Endothelial cell of umbilical vein (primary cell): ENCODE data around the gene DENND1A. TPM values are rescaled to one million over a fixed set of nuclear protein-coding genes. Genes with fewer than 3 reads are reported as not detected.

ENCODE experiments used
- BruUV-seq: library from RNA; stranded (reverse); fragments of 400-500 nt; replicated peaks from 2 replicates; lab custom pipeline; 2021; lab: Mats Ljungman, UMichigan
- CTCF ChIA-PET: fragments of 300-600, 350-600 bp; sonication (Branson Sonifier 250); formaldehyde crosslinking; loops from one replicate; lab custom pipeline; 2021; ENCODE audit warnings: antibody characterized with exemption, inconsistent platforms; lab: Charles Lee
- POLR2A ChIA-PET: fragments of 300-600, 350-600 bp; sonication (Branson Sonifier 250); formaldehyde crosslinking; loops from one replicate; lab custom pipeline; 2021; ENCODE audit warnings: antibody characterized with exemption, inconsistent platforms; lab: Charles Lee
- DNase-seq: peaks from one replicate; pipeline ENCODE4 v3.0.0-alpha.2; 2011; ENCODE audit warnings: low read depth, low spot score
- FAIRE-seq: peaks from 2 replicates; lab custom pipeline; 2011; peaks lifted over from hg19 to GRCh38; lab: Jason Lieb, UNC
- H2AFZ ChIP-seq: 2 replicates; pipeline ENCODE4 v1.6.0; 2012; ENCODE audit warnings: low read depth, low read length, control low read depth, inconsistent platforms
- H3K27ac ChIP-seq: 2 replicates; pipeline ENCODE4 v1.5.1; 2011; ENCODE audit warnings: low read depth, mild to moderate bottlenecking, control low read depth, low read length, moderate library complexity; ENCODE audit not compliant: insufficient read depth
- H3K27me3 ChIP-seq, 2 experiments: 2 replicates each; pipeline versions ENCODE4 v1.6.0 to v1.6.1; 2011; ENCODE audit warnings: low read length in 2 of 2, mixed read lengths in 1 of 2; ENCODE audit not compliant: control insufficient read depth in 2 of 2, insufficient read depth in 2 of 2
- H3K36me3 ChIP-seq, 2 experiments: 2 replicates in 1 of 2; 3 replicates in 1 of 2; pipeline ENCODE4 v1.5.1; 2011; ENCODE audit warnings: low read length in 2 of 2, mild to moderate bottlenecking in 1 of 2, moderate library complexity in 1 of 2; ENCODE audit not compliant: control insufficient read depth in 2 of 2, insufficient read depth in 2 of 2; ENCODE audit errors: extremely low read depth in 1 of 2
- H3K4me1 ChIP-seq: 3 replicates; pipeline ENCODE4 v1.5.1; 2011; ENCODE audit warnings: mild to moderate bottlenecking, low read length; ENCODE audit not compliant: control insufficient read depth, insufficient read depth; ENCODE audit errors: extremely low read depth
- H3K4me2 ChIP-seq: 2 replicates; pipeline ENCODE4 v1.6.1; 2011; ENCODE audit warnings: low read length, control low read depth, mixed read lengths; ENCODE audit not compliant: insufficient read depth
- H3K4me3 ChIP-seq, 3 experiments: fragments of 200-600 bp in 1 of 3; sonication (generic), shearing (Covaris generic) in 1 of 3; replicated peaks in 1 of 3; 2 replicates each; pipeline ENCODE4 v1.5.1; 2011 to 2016; ENCODE audit warnings: control low read depth in 3 of 3, low read length in 3 of 3, mild to moderate bottlenecking in 2 of 3, inconsistent platforms in 1 of 3, low read depth in 1 of 3, moderate library complexity in 1 of 3; ENCODE audit not compliant: insufficient read depth in 1 of 3
- H3K79me2 ChIP-seq: 2 replicates; pipeline ENCODE4 v1.6.0; 2012; ENCODE audit warnings: low read length, inconsistent platforms; ENCODE audit not compliant: control insufficient read depth, insufficient read depth
- H3K9ac ChIP-seq: replicated peaks from 2 replicates; pipeline ENCODE3; 2011; ENCODE audit warnings: low read length, control low read depth; ENCODE audit not compliant: insufficient read depth; ENCODE audit errors: extremely low read depth
- H3K9me1 ChIP-seq: replicated peaks from 3 replicates; pipeline ENCODE4 v1.6.0; 2011; ENCODE audit warnings: mild to moderate bottlenecking, low read length; ENCODE audit not compliant: control insufficient read depth, insufficient read depth; ENCODE audit errors: extremely low read depth
- H3K9me3 ChIP-seq: replicated peaks from 2 replicates; pipeline ENCODE4 v1.5.1; 2012; ENCODE audit warnings: low read length, inconsistent platforms; ENCODE audit not compliant: control insufficient read depth, insufficient read depth
- H4K20me1 ChIP-seq: replicated peaks from 2 replicates; pipeline ENCODE3; 2011; ENCODE audit warnings: mild to moderate bottlenecking, low read length; ENCODE audit not compliant: control insufficient read depth, insufficient read depth; ENCODE audit errors: extremely low read depth
- EZH2 ChIP-seq: IDR thresholded peaks from 2 replicates; pipeline ENCODE4 v1.6.1; 2012; ENCODE audit warnings: borderline replicate concordance, low read depth, mild to moderate bottlenecking, moderate library complexity, low read length, inconsistent platforms; ENCODE audit not compliant: severe bottlenecking
- FOS ChIP-seq: IDR thresholded peaks from 2 replicates; pipeline ENCODE4 v1.6.1; 2011; ENCODE audit warnings: mild to moderate bottlenecking, low read length, moderate library complexity, borderline replicate concordance; ENCODE audit not compliant: insufficient read depth
- GATA2 ChIP-seq: IDR thresholded peaks from 2 replicates; pipeline ENCODE4 v1.7.0; 2011; ENCODE audit warnings: low read depth, mild to moderate bottlenecking, moderate library complexity, mixed read lengths, low read length; ENCODE audit not compliant: insufficient read length, insufficient read depth
- JUN ChIP-seq: IDR thresholded peaks from 2 replicates; pipeline ENCODE4 v1.6.1; 2011; ENCODE audit warnings: borderline replicate concordance, low read depth; ENCODE audit not compliant: insufficient read length, insufficient read depth
- MYC ChIP-seq: IDR thresholded peaks from one replicate; pipeline ENCODE4 v1.6.1; 2011; ENCODE audit warnings: mild to moderate bottlenecking, low read depth, low read length
- POLR2A ChIP-seq: IDR thresholded peaks from 2 replicates; pipeline ENCODE4 v1.6.1; 2012; ENCODE audit warnings: low read depth, mild to moderate bottlenecking, control low read depth, low read length
- POLR2AphosphoS5 ChIP-seq: IDR thresholded peaks from 2 replicates; pipeline ENCODE4 v1.6.1; 2012; ENCODE audit warnings: low read depth, mild to moderate bottlenecking, control low read depth, low read length, moderate library complexity; ENCODE audit not compliant: insufficient read depth
- dilution Hi-C: fragments of 300-500 bp; cut with MboI; formaldehyde crosslinking; loops from one replicate; pipeline ENCODE4 v1.15.0; 2019; ENCODE audit warnings: low sequenced_read_pairs; ENCODE audit not compliant: extremely low pct_ligation_motif_present
- intact Hi-C: fragments of 100-400 bp; cut with micrococcal nuclease; formaldehyde crosslinking; loops from one replicate; pipeline ENCODE4 v1.10.0; 2022
- polyA plus RNA-seq, 4 experiments: library from polyadenylated mRNA; depleted of rRNA in 3 of 4; stranded (reverse) in 3 of 4; unstranded in 1 of 4; fragments of >200 nt; gene quantifications; 2 replicates each; pipeline versions ENCODE4 v1.2.1 to v1.2.3, GENCODE V29; 2011 to 2012; ENCODE audit warnings: missing spikeins in 1 of 4
- total RNA-seq: library from RNA; stranded (reverse); gene quantifications from 2 replicates; pipeline ENCODE4 v1.2.3, GENCODE V29; 2021
- TF ChIP-seq, protein P1 (sequence below), 2 donors: IDR thresholded peaks; 1 replicate in 1 of 2; 2 replicates in 1 of 2; pipeline ENCODE4 v1.5.1; 2011; ENCODE audit warnings: low read length in 2 of 2, mild to moderate bottlenecking in 2 of 2, moderate library complexity in 2 of 2, control low read depth in 1 of 2, inconsistent platforms in 1 of 2, low read depth in 1 of 2; ENCODE audit not compliant: insufficient read depth in 1 of 2; ENCODE audit errors: extremely low read depth in 1 of 2
- TF ChIP-seq, protein P2 (sequence below): IDR thresholded peaks from 2 replicates; pipeline ENCODE4 v1.6.1; 2011; ENCODE audit not compliant: insufficient read depth, insufficient read length

Gene DENND1A
- total and polyA plus RNA-seq, 2 donors (not counting 3 experiments of a cell fraction or from before 2014, with no cell fraction given) = 18.5 to 24.5 TPM

DNA sequence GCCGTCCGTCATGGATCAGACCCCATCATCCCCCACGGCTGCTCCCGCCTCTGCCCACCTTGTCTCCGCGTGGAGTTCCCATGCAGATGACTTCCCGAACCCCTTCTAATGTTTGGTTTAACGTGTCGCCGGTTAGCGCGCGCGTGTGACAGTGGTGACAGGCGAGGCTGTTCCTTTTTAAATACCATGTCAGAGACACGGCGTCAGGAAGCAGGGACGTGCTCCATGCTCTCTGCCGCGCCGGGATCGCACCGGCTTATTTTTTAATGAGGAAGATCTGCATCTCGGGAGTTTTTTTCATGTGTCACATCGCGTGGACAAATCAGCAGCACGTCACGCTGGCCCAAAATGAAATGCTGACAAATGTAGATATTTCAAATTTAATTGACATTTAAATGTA, 538.0 kb downstream of the DENND1A start:
- no peak overlapping the region for H3K4me3 ChIP-seq
- H3K9me1 ChIP-seq = no peaks in the 10 kb centered on the region
- H3K36me3 ChIP-seq = no peaks in the 10 kb centered on the region
- POLR2A ChIA-PET = no interaction called here
- BruUV-seq = no TSS peak
- no peak for DNase-seq
- no peaks in the 10 kb centered on the region for H3K27me3 ChIP-seq
- no peak for FAIRE-seq
- TF ChIP-seq, protein P1, sequence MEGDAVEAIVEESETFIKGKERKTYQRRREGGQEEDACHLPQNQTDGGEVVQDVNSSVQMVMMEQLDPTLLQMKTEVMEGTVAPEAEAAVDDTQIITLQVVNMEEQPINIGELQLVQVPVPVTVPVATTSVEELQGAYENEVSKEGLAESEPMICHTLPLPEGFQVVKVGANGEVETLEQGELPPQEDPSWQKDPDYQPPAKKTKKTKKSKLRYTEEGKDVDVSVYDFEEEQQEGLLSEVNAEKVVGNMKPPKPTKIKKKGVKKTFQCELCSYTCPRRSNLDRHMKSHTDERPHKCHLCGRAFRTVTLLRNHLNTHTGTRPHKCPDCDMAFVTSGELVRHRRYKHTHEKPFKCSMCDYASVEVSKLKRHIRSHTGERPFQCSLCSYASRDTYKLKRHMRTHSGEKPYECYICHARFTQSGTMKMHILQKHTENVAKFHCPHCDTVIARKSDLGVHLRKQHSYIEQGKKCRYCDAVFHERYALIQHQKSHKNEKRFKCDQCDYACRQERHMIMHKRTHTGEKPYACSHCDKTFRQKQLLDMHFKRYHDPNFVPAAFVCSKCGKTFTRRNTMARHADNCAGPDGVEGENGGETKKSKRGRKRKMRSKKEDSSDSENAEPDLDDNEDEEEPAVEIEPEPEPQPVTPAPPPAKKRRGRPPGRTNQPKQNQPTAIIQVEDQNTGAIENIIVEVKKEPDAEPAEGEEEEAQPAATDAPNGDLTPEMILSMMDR (IDR thresholded peaks at IDR 0.05; ENCODE audit: extremely low read depth in 1 of 2, insufficient read depth in 1 of 2, low read depth in 1 of 2, low read length in 2 of 2) = no peak
- TF ChIP-seq JUN (no peak), FOS (no peak), EZH2 (no peak), POLR2AphosphoS5 (no peak), POLR2A (no peak), GATA2 (no peak), MYC (no peak)
- TF ChIP-seq, protein P2, sequence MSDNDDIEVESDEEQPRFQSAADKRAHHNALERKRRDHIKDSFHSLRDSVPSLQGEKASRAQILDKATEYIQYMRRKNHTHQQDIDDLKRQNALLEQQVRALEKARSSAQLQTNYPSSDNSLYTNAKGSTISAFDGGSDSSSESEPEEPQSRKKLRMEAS = no peak
- H3K27ac ChIP-seq = no peak overlapping the region
- H2AFZ ChIP-seq = no peak overlapping the region
- H3K9me3 ChIP-seq = no peaks in the 10 kb centered on the region
- H3K4me2 ChIP-seq = no peak overlapping the region
- no peak overlapping the region for H3K9ac ChIP-seq
- dilution Hi-C loops (no loop called here), intact Hi-C loops (no loop called here)
- H3K79me2 ChIP-seq = no peaks in the 10 kb centered on the region
- H4K20me1 ChIP-seq = no peaks in the 10 kb centered on the region
- no peaks in the 10 kb centered on the region for H3K4me1 ChIP-seq
- CTCF ChIA-PET = no interaction called here
